ENCODE measurements around the gene SUCLG2.

The SUCLG2 gene

DNA sequence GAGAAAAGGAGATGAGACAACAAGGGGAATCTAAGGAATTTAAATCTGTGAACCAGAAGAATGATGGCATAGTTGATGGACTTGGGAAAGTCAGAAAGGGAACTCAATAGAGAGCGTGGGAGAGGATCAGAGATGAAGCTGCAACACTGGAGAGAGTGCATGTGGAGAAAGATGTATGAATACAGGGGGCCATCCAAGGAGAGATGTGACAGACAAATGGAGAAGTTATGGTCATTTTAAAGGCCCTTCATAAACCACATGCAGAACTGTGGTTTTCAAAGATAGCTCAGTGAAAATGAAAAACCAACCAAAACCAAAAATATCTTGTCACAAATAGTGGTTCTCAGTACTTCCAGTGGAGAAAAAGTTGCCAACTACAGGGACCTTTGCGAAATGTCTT is 265.2 kb downstream of the SUCLG2 start (continued):
- TF ChIP-seq, protein P1, sequence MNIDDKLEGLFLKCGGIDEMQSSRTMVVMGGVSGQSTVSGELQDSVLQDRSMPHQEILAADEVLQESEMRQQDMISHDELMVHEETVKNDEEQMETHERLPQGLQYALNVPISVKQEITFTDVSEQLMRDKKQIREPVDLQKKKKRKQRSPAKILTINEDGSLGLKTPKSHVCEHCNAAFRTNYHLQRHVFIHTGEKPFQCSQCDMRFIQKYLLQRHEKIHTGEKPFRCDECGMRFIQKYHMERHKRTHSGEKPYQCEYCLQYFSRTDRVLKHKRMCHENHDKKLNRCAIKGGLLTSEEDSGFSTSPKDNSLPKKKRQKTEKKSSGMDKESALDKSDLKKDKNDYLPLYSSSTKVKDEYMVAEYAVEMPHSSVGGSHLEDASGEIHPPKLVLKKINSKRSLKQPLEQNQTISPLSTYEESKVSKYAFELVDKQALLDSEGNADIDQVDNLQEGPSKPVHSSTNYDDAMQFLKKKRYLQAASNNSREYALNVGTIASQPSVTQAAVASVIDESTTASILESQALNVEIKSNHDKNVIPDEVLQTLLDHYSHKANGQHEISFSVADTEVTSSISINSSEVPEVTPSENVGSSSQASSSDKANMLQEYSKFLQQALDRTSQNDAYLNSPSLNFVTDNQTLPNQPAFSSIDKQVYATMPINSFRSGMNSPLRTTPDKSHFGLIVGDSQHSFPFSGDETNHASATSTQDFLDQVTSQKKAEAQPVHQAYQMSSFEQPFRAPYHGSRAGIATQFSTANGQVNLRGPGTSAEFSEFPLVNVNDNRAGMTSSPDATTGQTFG (tag by site-specific recombination; IDR thresholded peaks at IDR 0.05; ENCODE audit: borderline replicate concordance): no peak

DNA sequence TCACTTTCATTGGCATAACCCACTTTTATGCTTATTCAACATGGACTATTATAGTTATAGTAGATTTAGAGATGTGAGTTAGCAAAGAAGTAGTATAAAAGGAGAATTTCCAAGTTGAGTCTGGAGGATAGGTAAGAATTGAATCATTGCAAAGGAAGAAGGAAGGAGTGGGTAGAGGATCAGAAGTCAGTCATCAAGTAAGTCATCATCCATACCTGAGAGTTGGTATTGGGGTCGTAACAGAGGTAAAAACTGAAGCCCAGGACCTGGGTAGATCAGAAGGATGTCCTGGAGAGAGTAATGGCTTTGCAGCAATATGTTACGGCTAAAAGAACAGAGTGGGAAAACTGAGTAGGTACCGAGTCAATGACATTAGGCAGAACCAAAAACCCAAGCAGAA is 265.7 kb downstream of the SUCLG2 start:
- no peak for TF ChIP-seq ZNF416 (tag by site-specific recombination; IDR thresholded peaks at IDR 0.05)
- no peak for TF ChIP-seq FEZF1 (tag by site-specific recombination; IDR thresholded peaks at IDR 0.05)
- no peak for TF ChIP-seq ZNF266 (tag by site-specific recombination; IDR thresholded peaks at IDR 0.05; ENCODE audit: low read depth)
- no peak for TF ChIP-seq ZNF114 (tag by site-specific recombination; IDR thresholded peaks at IDR 0.05)
- Histone ChIP-seq H3K27ac (ENCODE audit: extremely low read depth, low read depth, low read length) (no peak overlapping the region), H3K4me3 (ENCODE audit: low read depth, low read length) (no peak overlapping the region), H3K4me1 (ENCODE audit: control insufficient read depth, insufficient read depth, low read length) (no peaks in the 10 kb centered on the region), H3K9me3 (ENCODE audit: control insufficient read depth, insufficient read depth, low read depth, low read length) (no peaks in the 10 kb centered on the region), H3K36me3 (ENCODE audit: control insufficient read depth in 2 of 2, insufficient read depth in 1 of 2, low read length in 2 of 2) (no peaks in the 10 kb centered on the region)
- ChIA-PET POLR2A (interaction anchor here (0.6 kb wide), 1 partner anchor 12 kb away, joined by 6 read pairs; no protein-coding TSS in a partner anchor), CTCF (interaction anchor here (1.6 kb wide), 1 partner anchor 401 kb away, joined by 5 read pairs; no protein-coding TSS in a partner anchor)

DNA sequence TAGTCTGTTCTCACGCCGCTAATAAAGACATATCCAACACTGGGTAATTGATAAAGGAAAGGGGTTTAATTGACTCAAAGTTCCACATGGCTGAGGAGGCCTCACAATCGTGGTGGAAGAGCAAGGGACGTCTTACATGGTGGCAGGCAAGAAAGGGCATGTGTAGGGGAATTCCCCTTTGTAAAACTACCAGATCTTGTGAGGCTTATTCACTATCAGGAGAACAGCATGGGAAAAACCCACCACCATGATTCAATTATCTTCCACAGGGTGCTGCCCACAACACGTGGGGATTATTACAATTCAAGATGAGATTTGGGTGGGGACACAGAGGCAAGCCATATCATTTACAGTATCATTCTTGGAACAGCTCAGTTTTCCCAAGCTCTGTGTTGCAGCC is 268.0 kb downstream of the SUCLG2 start:
- no peaks in the 10 kb centered on the region for H3K4me1 ChIP-seq (ENCODE audit: control insufficient read depth, insufficient read depth, low read length)
- CTCF ChIA-PET: interaction anchor here (0.6 kb wide), 2 partner anchors 251 to 509 kb away, joined by 3 to 4 read pairs; no protein-coding TSS in a partner anchor
- POLR2A ChIA-PET: no interaction called here
- no peak for TF ChIP-seq ZNF138 (tag by site-specific recombination; IDR thresholded peaks at IDR 0.05; ENCODE audit: borderline replicate concordance)
- no peak for TF ChIP-seq ZNF24 (tag by site-specific recombination; IDR thresholded peaks at IDR 0.05)
- TF ChIP-seq, protein P2, sequence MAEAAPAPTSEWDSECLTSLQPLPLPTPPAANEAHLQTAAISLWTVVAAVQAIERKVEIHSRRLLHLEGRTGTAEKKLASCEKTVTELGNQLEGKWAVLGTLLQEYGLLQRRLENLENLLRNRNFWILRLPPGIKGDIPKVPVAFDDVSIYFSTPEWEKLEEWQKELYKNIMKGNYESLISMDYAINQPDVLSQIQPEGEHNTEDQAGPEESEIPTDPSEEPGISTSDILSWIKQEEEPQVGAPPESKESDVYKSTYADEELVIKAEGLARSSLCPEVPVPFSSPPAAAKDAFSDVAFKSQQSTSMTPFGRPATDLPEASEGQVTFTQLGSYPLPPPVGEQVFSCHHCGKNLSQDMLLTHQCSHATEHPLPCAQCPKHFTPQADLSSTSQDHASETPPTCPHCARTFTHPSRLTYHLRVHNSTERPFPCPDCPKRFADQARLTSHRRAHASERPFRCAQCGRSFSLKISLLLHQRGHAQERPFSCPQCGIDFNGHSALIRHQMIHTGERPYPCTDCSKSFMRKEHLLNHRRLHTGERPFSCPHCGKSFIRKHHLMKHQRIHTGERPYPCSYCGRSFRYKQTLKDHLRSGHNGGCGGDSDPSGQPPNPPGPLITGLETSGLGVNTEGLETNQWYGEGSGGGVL (tag by site-specific recombination; IDR thresholded peaks at IDR 0.05): no peak
- TF ChIP-seq ZNF426 (tag by site-specific recombination; IDR thresholded peaks at IDR 0.05): no peak
- TF ChIP-seq ZNF37A (tag by site-specific recombination; IDR thresholded peaks at IDR 0.05): no peak
- no peak for TF ChIP-seq HOXA7 (CRISPR knock-in tag; IDR thresholded peaks at IDR 0.05; ENCODE audit: borderline replicate concordance)
- no peak for TF ChIP-seq ZNF214 (tag by site-specific recombination; IDR thresholded peaks at IDR 0.05; ENCODE audit: borderline replicate concordance)
- H3K9me3 ChIP-seq (ENCODE audit: control insufficient read depth, insufficient read depth, low read depth, low read length): no peaks in the 10 kb centered on the region
- H3K36me3 ChIP-seq (ENCODE audit: control insufficient read depth in 2 of 2, insufficient read depth in 1 of 2, low read length in 2 of 2): no peaks in the 10 kb centered on the region
- no peak overlapping the region for H3K27ac ChIP-seq (ENCODE audit: extremely low read depth, low read depth, low read length)
- no peak overlapping the region for H3K4me3 ChIP-seq (ENCODE audit: low read depth, low read length)

DNA sequence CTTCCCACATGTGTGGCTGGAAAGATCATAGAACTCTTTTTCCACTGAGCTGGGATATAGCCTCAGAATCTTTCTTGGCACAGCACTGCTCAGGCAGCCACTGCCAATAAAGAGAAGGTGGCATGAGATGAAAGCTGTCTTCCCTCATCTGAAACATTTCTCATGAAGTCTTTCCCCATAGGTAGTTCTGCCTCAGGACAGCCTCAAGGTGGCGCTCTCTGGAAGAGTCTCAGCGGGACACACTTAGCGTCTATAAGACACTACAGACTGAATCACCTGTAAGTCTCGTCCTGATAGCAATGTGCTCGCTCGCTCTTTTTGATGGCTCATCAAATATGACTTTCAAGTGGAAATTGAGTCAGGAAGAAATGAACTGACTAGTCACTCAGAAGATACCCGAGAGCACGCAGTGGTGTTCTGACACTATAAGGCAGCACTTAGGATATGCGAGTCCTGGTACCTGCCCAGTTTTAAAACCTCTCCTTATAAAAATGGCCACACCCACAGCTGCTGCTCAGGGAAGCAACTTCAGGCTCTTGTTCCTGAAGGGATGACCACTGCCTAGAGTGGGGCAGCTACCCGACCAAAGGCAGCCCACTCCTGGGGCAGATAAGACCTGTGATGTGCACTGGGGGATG is 269.5 kb downstream of the SUCLG2 start:
- POLR2A ChIA-PET: no interaction called here
- H3K4me1 ChIP-seq (ENCODE audit: control insufficient read depth, insufficient read depth, low read length): no peaks in the 10 kb centered on the region
- CTCF ChIA-PET: interaction anchor here (0.5 to 1.9 kb wide), 15 partner anchors 12 to 1482 kb away, joined by 3 to 9 read pairs (median 3); no protein-coding TSS in a partner anchor
- H3K4me3 ChIP-seq (ENCODE audit: low read depth, low read length): no peak overlapping the region
- H3K27ac ChIP-seq (ENCODE audit: extremely low read depth, low read depth, low read length): no peak overlapping the region
- no peaks in the 10 kb centered on the region for H3K36me3 ChIP-seq (ENCODE audit: control insufficient read depth in 2 of 2, insufficient read depth in 1 of 2, low read length in 2 of 2)
- peak; percentile 67 for TF ChIP-seq ZNF654 (tag by site-specific recombination; IDR thresholded peaks at IDR 0.05; ENCODE audit: low read depth)
- no peak for TF ChIP-seq KLF9 (tag by site-specific recombination; IDR thresholded peaks at IDR 0.05; ENCODE audit: low read depth)
- H3K9me3 ChIP-seq (ENCODE audit: control insufficient read depth, insufficient read depth, low read depth, low read length): no peaks in the 10 kb centered on the region
